GM18508 (cell line): ENCODE data around the gene PRRC2C.

Experiments used
- ATAC-seq: cut with Tn5 transposase; IDR thresholded peaks from one replicate; pipeline ENCODE4 v1.9.1; 2021; ENCODE audit warnings: moderate number of reproducible peaks; ENCODE audit not compliant: insufficient read depth, unreplicated experiment

The PRRC2C gene

DNA sequence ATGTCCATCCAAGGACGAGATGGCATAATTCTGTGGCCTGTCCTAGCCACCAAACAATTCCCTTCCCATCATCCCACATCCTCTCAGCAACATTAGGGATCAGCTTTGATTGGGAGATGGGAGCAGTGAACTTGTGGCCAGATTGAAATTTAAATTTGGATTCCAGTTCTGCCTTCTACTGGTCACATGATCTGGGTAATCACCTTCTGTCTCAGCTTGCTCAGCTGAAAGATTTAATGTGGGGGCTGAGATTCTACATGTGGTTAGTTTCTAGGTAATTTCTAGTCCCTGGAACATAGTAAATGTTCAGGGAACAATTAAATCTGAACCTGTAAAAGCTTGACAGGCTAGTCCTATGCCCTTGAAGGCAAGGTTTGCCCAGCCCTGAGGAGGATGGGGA is 139.9 kb downstream of the PRRC2C start:
- ATAC-seq: no peak

DNA sequence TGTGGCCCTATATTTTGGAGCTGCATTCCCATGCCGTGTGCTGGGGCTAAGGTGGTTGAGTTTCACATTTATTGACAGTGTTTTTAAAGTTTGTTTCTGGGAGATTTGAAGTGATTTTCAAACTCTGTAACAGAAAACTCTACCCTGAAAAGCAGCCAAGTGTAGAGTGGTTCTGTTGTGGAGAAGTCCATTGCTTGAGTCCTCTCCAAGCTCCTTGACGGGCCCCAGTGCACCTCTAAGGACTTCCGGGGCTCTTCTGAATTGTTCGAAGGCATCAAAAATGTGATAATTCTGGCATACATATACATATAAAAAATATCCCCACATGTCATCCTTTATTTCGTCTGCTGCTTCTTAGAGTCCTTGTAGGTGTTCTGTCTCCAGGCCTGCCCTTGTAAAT is 141.7 kb downstream of the PRRC2C start:
- ATAC-seq: no peak

DNA sequence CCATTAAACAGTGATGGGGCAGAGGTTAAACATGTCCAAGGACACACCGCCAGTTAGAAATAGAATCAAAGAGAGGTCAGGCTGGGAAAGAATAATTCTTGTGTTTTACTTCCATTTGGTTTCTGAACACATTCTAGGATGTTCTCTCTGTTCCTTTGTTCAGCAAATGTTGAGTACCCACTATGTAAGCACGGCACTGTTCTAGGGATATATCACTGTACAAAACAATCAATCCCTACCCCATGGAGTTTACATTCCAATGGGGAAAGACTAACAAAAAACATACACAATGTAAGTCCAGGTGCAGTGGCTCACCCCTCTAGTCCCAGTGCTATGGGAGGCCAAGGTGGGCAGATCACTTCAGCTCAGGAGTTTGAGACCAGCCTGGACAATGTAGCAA is 142.9 kb downstream of the PRRC2C start:
- no peak for ATAC-seq

DNA sequence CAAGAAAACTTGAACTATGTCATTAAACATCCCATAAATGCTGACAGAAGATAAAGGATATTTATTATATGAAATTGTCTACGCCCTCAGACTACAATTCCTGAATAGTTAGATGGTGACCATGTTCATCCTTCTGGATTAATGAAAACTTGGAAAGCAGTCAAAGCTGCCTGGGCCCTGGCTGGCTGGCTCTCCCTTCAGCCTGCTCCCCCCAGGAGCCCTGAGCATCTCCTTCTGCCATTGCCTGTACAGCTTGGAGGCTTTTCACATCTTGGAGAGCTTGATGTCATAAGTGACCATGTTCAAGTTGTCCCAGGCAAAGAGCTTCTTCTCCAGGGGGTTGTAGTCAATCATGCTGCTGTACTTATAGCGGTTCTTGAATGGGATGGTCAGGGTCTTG is 150.3 kb downstream of the PRRC2C start:
- no peak for ATAC-seq

DNA sequence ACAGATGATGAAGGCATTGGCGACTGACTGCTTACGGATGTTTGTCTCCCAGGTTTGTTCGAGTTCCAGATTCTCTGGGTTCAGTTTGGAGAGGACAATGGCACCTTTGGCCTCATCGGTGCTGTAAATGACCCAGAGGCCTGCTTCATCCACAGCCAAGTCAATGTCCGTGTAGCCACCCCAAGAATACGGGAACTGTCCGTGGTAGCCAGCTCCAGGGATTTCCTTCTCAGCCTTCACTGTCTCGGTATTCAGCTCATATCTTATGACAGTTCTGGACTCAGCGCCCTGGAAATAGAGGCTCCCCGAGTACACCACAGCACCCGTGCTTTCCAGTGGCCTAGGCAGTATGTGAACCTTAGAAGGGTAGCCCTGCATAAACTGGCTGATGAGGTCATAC is 150.8 kb downstream of the PRRC2C start:
- no peak for ATAC-seq

DNA sequence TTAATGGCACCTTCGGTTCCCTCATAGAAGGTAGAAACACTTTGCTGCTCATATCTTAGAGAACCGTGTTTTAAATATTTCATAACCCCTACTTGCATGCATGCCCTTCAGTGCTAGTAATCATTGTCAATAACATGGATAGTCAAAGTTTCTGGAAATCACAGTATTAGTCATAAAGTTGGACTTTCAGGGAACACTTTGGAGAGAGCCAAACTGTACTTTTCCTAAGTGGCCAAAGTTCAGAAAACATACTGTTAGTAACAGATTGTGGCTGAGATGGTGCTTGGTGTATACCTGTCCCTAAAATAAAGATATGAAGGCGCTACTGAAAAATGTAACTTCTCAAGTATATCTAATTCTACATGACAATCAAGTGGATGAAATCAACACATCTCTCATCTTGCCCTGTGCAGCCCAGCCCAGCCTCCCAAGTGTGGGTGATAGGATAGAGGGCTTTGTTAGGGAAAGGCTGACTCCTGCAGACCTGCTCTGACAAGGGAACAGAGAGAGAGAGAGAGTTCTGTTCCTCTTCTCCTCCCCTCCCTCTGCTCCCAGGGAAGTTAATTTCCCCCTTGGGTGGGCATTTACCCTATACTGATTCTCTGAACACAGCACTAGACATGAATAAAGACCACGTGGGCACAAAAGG is 152.7 kb downstream of the PRRC2C start:
- no peak for ATAC-seq

DNA sequence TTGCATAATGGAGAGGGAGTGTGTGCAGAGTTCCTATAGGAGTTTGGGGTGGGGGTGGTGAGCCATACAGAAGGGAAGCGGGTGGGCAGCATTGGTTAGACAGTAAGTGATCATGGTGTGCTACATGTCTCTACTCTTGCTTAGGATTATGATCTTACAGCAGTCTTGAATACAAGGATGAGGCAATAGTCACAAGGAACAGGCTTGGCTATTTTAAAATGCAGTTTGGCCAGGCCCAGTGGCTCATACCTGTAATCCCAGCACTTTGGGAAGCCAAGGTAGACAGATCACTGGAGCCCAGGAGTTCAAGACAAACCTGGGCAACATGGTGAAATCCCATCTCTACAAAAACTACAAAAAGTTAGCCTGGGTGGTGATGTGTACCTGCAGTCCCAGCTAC is 154.9 kb downstream of the PRRC2C start:
- no peak for ATAC-seq

DNA sequence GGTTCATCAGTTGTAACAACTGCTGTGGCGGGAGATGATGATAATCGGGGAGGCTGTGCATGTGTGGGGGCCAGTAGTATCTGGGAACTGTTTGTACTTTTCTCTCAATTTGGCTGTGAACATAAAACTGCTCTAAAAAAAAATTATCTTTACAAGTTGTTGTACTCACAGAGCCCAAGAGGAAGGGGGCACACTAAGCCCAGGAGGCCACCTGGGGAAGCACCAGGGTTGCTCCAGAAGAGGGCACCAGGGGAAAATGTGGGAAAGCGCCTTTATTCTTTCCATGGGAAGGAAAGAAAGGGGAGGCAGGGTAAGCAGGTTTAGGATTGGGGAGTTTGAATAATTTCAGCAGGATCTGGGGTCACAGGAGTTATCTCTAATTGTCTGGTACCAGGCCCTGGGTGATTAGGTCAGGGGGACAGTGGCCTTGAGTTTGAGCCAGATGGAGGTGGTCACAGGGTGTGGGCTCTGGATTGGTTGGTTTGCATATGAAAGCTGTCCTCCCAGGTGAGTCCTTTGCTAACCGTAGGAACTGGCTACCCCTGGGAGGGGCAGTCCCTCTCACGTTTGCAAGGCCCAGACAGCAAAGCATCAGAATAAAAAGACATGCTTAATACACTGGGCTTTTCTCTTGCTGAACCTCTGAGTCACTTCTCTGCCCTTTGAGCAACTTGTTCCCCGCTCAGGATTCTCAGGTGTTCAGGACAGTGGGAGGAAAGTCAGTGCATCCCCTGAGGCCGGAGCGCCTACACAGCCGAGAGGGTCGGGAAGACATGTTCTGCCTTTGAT is 155.9 kb downstream of the PRRC2C start:
- ATAC-seq: no peak

DNA sequence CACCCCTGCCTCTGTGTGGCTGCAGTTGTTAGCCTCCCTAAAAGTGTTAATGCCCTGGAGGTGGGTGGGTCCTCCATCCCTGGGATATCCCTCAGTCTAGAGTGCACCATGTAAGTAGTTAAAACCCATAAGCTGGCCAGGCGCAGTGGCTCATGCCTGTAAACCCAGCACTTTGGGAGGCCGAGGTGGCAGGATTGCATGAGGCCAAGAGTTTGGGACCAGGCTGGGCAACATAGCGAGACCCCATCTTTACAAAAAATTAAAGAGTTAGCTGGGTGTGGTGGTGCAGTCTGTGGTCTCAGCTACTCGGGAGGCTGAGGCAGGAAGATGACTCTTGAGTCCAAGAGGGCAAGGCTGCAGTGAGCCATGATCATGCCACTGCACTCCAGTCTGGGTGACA is 156.9 kb downstream of the PRRC2C start:
- ATAC-seq: no peak
